Astrocyte of the cerebellum (primary cell): ENCODE data around the gene ST3GAL2.

Experiments used
- DNase-seq: peaks from one replicate; pipeline ENCODE4 v3.0.0-alpha.2; 2011; ENCODE audit warnings: low read depth
- H3K4me3 ChIP-seq: 2 replicates; pipeline ENCODE4 v1.5.1; 2011; ENCODE audit warnings: mild to moderate bottlenecking, low read depth, low read length, moderate library complexity
- in situ Hi-C: cut with HindIII; loops from 2 replicates; pipeline ENCODE4 v1.10.0; 2017; ENCODE audit warnings: low sequenced_read_pairs
- TF ChIP-seq, protein P1 (sequence below): IDR thresholded peaks from 2 replicates; pipeline ENCODE4 v1.5.1; 2012; ENCODE audit warnings: low read length, low read depth, moderate library complexity, mild to moderate bottlenecking; ENCODE audit errors: missing control alignments

The ST3GAL2 gene, protein sequence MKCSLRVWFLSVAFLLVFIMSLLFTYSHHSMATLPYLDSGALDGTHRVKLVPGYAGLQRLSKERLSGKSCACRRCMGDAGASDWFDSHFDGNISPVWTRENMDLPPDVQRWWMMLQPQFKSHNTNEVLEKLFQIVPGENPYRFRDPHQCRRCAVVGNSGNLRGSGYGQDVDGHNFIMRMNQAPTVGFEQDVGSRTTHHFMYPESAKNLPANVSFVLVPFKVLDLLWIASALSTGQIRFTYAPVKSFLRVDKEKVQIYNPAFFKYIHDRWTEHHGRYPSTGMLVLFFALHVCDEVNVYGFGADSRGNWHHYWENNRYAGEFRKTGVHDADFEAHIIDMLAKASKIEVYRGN

DNA sequence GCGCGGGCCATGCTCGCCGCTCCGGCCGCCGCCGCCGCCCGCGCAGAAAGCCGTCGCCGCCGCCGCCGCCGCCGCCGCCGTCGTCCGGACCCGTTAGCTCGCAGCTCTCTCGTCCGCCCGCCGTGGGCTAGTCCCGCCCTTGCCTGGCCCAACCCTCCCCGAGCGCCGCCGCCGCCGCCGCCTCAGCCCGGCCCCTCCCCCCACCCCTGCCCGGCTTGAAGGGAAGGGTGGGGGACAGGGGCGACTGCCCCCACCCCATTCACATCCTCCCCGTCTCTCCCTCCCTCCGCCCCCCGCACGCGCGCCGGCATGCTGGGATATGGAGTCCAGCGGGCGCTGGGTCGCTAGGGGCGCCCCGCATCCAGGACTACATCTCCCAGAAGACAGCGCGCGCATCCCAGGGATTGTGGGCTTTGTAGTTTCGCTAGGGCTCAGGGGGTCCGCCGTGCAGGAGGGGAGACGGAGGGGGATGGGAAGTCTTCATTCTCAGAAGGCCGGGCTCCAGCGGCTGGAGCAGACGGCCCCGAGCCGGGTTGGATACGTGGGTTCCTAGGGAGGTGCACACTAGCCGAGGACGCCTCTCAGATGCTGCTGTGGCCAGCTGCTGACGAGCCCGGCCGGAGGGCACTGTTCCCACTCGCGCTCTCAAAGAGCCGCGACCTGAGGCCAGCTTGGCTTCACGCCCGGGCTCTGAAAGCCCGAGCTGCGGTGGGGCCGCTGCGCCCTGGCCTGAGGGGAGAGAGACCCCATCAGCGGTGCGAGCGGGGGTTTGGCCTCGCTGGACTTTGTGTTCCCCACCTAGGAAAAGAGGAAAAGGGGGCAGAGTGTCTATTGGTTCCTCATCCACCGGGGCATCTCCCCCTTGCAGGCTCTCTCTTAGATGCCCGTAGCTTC lies at the start of gene ST3GAL2:
Gene ST3GAL2, minus strand, starts transcription at position 132 of the 894 bp plus-strand sequence. CDS start 40,570 bp downstream, outside the sequence.
- in situ Hi-C loops = loop anchor here (5.0 kb wide), 1 partner anchor 93 kb away; no protein-coding TSS in a partner anchor
- peak within 1 kb of the TSS; percentile 85 for H3K4me3 ChIP-seq
- TF ChIP-seq, protein P1, sequence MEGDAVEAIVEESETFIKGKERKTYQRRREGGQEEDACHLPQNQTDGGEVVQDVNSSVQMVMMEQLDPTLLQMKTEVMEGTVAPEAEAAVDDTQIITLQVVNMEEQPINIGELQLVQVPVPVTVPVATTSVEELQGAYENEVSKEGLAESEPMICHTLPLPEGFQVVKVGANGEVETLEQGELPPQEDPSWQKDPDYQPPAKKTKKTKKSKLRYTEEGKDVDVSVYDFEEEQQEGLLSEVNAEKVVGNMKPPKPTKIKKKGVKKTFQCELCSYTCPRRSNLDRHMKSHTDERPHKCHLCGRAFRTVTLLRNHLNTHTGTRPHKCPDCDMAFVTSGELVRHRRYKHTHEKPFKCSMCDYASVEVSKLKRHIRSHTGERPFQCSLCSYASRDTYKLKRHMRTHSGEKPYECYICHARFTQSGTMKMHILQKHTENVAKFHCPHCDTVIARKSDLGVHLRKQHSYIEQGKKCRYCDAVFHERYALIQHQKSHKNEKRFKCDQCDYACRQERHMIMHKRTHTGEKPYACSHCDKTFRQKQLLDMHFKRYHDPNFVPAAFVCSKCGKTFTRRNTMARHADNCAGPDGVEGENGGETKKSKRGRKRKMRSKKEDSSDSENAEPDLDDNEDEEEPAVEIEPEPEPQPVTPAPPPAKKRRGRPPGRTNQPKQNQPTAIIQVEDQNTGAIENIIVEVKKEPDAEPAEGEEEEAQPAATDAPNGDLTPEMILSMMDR = no peak
- DNase-seq = peak; percentile 78

DNA sequence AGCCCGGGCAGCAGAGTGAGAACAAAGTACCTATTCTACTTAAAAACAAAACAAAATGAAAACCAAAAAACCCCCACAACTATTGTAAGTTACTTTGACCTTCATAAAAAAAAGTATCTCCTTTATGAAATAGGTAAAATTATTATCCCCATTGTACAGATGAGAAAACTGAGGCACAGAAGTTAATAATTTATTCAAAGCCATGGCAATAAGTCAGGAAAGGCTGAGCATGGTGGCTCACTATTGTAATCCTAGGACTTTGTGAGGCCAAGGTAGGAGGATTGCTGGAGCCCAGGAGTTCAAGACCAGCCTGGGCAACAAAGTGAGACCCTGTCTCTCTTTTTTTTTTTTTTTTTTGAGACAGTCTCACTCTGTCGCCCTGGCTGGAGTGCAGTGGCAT lies 46.0 kb upstream of the ST3GAL2 start:
- H3K4me3 ChIP-seq = no peak overlapping the region
- DNase-seq = no peak
- TF ChIP-seq, protein P1 = no peak
- in situ Hi-C loops = no loop called here

DNA sequence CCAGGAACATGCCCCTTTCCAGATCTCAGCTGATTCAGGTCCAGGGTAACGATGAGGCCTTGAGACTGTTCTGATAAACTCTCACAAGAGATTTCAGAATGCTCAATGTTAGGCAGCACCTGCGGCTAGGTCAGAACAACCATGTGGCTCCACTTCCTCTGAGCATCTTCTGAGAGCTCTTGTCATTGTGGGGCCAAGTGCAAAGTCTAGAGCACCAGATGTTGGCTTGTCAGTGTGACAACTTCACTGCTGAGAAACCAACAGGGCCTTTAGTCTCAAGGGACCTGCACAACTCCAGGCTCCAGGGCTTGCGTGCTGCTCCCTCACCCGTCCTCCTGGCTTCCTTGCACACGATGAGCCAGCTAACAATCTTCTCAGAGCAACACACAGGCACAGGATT lies 44.5 kb upstream of the ST3GAL2 start:
- in situ Hi-C loops = no loop called here
- no peak overlapping the region for H3K4me3 ChIP-seq
- TF ChIP-seq, protein P1 = no peak
- no peak for DNase-seq

DNA sequence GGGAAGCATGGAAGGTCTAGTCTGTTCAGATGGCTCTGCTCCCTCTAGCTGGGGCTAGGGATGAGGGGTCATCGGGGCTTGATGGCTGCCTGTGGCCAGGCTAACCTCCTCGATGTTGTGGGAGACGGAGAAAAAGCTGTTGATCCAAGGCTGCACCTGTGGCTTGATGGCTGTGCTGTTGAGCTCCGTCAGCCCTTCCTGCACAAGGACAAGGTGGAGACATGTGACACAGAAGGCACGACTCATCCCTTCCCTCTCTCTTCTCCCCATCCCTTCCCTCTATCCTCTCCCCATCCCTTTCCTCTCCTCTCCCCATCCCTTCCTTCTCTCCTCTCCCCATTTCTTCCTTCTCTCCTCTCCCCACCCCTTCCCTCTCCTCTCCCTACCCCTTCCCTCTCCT lies 43.7 kb upstream of the ST3GAL2 start:
- H3K4me3 ChIP-seq = no peak overlapping the region
- no peak for DNase-seq
- TF ChIP-seq, protein P1 = no peak
- in situ Hi-C loops = no loop called here

DNA sequence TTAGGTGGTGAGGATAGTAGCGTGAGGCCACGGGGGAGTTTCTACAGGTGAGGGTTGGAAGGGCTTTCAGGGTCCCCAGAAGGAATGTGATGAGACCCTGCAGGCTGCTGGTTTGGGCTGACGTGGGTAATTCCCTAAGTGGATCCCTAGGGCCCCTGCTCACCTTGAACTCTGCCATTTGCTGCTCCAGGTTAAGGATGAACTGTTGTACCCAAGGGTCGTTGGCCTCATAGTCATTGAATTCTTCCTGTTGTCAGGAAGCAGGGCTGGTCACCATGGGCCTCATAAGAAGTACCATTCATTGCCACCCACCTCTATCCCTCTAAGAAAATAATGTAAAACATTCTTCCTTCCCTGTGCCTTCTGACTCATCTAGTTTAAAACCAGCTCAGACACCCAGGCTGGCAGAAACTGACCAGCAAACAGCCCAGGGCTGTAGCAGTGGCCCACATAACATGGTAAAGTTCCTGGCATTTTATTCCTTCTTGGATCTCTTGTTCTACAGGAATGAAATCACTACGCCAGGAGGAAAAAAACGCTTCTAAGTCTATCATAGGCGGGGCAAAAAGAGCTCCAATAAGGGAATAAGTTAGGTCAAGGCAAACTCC lies 43.1 kb upstream of the ST3GAL2 start:
- in situ Hi-C loops = no loop called here
- no peak for DNase-seq
- no peak overlapping the region for H3K4me3 ChIP-seq
- TF ChIP-seq, protein P1 = no peak

DNA sequence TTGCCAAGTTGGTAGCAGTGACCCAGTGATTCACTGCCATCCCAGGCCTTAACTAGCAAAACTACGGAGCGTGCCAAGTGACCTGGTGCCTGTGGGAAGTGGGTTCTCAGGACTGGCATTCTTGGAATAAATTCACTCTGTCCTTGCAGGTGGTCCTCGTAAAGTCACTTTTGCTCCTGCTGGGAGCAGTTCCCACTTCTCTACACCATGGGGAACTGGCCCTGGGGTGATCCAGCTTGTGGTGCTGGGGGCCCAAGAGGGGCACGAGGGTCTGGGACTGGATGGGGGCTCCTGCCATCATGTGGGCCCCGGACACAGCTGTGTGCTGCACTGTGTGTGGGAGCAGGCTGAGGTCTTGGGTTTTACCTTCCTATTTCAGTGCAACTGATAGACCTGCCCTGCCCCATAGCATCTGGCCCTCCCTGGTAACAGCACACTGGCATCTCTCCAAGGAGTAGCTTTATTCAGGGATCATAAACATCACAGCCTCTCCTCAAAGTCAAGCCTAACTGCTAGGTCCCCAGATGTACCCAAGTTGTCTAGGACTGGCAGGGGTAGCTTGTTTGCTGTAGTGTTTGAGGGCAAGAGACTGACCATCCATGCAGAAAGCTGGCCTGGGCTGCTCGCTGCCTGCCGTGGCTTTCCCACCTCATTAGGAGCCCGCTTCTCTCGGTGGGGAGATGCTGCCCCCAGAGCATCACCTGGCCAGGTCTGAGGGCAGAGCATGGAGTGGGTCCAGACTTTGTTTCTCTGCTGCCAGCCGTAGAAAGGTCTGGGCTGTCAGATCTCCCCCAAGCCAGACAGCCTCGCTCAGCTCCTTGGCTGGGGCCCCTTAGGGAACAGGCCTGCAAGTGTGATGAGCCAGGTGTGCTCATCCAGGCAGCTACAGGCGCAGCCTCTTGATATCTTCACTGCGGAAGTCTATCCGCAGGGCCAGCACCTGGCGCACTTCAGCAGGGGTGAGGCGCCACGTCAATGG lies 41.5 kb upstream of the ST3GAL2 start:
- TF ChIP-seq, protein P1 = no peak
- in situ Hi-C loops = no loop called here
- H3K4me3 ChIP-seq = no peak overlapping the region
- DNase-seq = no peak
